A549 (cell line): ENCODE data around the gene HK1.

Source experiments
- GATA3 ChIP-seq: IDR thresholded peaks from 2 replicates; pipeline ENCODE4 v1.6.1; 2012; ENCODE audit warnings: borderline replicate concordance
- JUN ChIP-seq, 2 experiments: fragments of >200 bp; sonication (Bioruptor Twin); formaldehyde crosslinking; IDR thresholded peaks; 2 replicates in 1 of 2; 3 replicates in 1 of 2; pipeline ENCODE4 v1.6.1; 2016 to 2017
- KDM5A ChIP-seq: fragments of 200-600 bp; sonication (generic); IDR thresholded peaks from 2 replicates; pipeline ENCODE4 v1.6.1; 2016; ENCODE audit warnings: antibody characterized with exemption, mild to moderate bottlenecking
- MAFK ChIP-seq: fragments of 450-650 bp; IDR thresholded peaks from 2 replicates; pipeline ENCODE4 v1.6.1; 2014; ENCODE audit not compliant: partially characterized antibody
- RFX5 ChIP-seq: fragments of 450-650 bp; IDR thresholded peaks from 2 replicates; pipeline ENCODE4 v1.7.1; 2014; ENCODE audit warnings: antibody characterized with exemption, mild to moderate bottlenecking, moderate library complexity
- ZNF302 ChIP-seq: fragments of 250-450 bp; sonication (Bioruptor Pico); IDR thresholded peaks from 2 replicates; pipeline ENCODE4 v1.9.0; 2021; ENCODE audit warnings: inconsistent platforms, mild to moderate bottlenecking, moderate library complexity
- TF ChIP-seq, protein P1 (sequence below): fragments of >200 bp; sonication (Bioruptor Twin); formaldehyde crosslinking; IDR thresholded peaks from 3 replicates; pipeline ENCODE4 v1.5.1; 2016
- TF ChIP-seq, protein P2 (sequence below): fragments of 200-600 bp; sonication (generic); IDR thresholded peaks from 2 replicates; pipeline ENCODE4 v1.6.1; 2016; ENCODE audit warnings: antibody characterized with exemption, mild to moderate bottlenecking, moderate library complexity

GRCh38 chr10:69409176-69409495, 130.8 kb downstream of the HK1 start:
- TF ChIP-seq GATA3: no peak
- TF ChIP-seq, protein P1, sequence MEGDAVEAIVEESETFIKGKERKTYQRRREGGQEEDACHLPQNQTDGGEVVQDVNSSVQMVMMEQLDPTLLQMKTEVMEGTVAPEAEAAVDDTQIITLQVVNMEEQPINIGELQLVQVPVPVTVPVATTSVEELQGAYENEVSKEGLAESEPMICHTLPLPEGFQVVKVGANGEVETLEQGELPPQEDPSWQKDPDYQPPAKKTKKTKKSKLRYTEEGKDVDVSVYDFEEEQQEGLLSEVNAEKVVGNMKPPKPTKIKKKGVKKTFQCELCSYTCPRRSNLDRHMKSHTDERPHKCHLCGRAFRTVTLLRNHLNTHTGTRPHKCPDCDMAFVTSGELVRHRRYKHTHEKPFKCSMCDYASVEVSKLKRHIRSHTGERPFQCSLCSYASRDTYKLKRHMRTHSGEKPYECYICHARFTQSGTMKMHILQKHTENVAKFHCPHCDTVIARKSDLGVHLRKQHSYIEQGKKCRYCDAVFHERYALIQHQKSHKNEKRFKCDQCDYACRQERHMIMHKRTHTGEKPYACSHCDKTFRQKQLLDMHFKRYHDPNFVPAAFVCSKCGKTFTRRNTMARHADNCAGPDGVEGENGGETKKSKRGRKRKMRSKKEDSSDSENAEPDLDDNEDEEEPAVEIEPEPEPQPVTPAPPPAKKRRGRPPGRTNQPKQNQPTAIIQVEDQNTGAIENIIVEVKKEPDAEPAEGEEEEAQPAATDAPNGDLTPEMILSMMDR: no peak
- TF ChIP-seq JUN (IDR thresholded peaks at IDR 0.05): no peak; a peak in 1 of 5 replicates
- TF ChIP-seq RFX5: no peak
- TF ChIP-seq KDM5A: no peak
- TF ChIP-seq, protein P2, sequence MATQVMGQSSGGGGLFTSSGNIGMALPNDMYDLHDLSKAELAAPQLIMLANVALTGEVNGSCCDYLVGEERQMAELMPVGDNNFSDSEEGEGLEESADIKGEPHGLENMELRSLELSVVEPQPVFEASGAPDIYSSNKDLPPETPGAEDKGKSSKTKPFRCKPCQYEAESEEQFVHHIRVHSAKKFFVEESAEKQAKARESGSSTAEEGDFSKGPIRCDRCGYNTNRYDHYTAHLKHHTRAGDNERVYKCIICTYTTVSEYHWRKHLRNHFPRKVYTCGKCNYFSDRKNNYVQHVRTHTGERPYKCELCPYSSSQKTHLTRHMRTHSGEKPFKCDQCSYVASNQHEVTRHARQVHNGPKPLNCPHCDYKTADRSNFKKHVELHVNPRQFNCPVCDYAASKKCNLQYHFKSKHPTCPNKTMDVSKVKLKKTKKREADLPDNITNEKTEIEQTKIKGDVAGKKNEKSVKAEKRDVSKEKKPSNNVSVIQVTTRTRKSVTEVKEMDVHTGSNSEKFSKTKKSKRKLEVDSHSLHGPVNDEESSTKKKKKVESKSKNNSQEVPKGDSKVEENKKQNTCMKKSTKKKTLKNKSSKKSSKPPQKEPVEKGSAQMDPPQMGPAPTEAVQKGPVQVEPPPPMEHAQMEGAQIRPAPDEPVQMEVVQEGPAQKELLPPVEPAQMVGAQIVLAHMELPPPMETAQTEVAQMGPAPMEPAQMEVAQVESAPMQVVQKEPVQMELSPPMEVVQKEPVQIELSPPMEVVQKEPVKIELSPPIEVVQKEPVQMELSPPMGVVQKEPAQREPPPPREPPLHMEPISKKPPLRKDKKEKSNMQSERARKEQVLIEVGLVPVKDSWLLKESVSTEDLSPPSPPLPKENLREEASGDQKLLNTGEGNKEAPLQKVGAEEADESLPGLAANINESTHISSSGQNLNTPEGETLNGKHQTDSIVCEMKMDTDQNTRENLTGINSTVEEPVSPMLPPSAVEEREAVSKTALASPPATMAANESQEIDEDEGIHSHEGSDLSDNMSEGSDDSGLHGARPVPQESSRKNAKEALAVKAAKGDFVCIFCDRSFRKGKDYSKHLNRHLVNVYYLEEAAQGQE: no peak; the same call in 1 of the 2 replicates
- no peak for TF ChIP-seq MAFK
- no peak for TF ChIP-seq ZNF302 (CRISPR knock-in tag)
